NCI-H1694 (cell line): ENCODE data around the gene SIT1.
"Not testable (repeated sequence)": the region's sequence is repeated elsewhere in the genome, so short reads cannot be mapped to it uniquely, and the experiment has no call there.

Source experiments
- DNase-seq: peaks from one replicate; lab custom pipeline; 2025; lab: John Stamatoyannopoulos, UW

SIT1 gene

DNA sequence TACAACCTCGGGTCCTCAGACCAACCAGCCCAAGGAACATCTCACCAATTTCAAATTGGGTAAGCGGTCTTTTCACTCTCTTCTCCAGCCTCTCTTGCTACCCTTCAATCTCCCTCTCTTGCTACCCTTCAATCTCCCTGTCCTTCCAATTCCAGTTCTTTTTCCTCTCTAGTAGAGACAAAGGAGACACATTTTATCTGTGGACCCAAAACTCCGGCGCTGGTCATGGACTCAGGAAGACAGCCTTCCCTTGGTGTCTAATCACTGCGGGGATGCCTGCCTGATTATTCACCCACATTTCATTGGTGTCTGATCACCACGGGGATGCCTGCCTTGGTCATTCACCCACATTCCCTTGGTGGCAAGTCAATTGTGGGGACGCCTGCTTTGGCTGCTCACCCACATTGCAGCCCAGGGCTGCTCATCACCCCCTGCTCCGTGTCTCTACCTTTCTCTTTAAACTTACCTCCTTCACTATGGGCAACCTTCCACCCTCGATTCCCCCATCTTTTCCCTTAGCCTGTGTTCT, 13.2 kb downstream of the SIT1 start:
- not testable (repeated sequence) for DNase-seq

GRCh38 chr9:35636877-35637246, 13.9 kb downstream of the SIT1 start:
- DNase-seq = not testable (repeated sequence)

GRCh38 chr9:35636135-35636876, 14.4 kb downstream of the SIT1 start:
- no peak for DNase-seq

DNA sequence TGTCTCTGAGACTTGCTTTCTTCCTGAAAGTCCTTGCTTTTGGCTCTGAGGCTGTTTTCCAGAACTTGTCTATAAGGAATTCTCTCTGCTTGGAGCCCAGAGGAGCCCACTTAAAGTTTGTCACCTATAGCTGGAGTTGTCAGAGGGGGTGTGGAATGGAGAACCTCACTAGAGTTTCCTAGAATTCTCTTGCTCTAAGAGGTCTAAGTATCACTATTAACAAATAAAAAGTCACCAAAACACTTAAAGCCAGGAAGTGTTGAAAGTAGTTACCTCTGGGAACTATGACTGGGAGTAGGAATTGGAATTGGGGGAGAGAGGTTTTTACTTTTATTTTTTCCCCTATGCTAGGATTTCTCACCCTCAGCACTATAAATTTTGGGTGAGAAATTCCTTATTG, 15.0 kb downstream of the SIT1 start:
- DNase-seq = no peak

- DNase-seq = no peak
Measured at GRCh38 chr9:35629597-35629996, 21.1 kb downstream of the SIT1 start.

GRCh38 chr9:35628389-35628991, 22.2 kb downstream of the SIT1 start:
- no peak for DNase-seq

DNA sequence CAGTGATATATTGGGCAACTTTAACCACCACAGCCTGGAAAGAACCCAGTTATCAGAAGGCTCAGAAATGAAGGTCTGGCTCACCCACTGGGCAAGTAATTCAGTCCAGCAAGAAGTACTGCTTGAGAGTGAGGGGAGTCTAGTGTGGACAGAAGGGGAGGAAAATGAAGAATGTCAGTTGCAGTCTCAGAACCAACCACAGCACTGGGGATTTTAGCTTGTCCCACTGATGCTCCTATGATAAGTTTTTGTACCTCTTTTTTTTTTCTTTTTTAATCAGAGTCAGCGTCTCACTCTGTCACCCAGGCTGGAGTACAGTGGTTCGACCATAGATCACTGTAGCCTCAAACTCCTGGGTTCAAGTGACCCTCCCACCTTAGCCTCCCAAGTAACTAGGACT, 23.2 kb downstream of the SIT1 start:
- no peak for DNase-seq

DNA sequence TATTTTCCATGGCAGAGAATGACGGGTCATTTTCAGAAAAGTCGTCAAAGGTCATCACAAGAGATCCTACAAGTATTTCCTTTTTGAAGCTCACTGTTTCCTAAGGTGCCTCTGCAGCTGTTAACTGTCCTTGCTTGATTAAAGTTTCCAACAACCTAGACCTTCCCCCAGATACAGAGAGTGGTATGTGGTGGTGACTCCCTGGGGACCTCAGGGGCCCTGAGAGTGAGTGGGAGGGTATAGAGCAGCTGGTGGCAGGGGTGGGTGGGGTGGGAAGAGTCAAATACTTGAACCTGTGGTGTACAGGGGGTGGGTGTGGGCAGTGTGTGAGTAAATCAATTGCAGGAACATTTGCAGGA, 31.0 kb downstream of the SIT1 start:
- no peak for DNase-seq

DNA sequence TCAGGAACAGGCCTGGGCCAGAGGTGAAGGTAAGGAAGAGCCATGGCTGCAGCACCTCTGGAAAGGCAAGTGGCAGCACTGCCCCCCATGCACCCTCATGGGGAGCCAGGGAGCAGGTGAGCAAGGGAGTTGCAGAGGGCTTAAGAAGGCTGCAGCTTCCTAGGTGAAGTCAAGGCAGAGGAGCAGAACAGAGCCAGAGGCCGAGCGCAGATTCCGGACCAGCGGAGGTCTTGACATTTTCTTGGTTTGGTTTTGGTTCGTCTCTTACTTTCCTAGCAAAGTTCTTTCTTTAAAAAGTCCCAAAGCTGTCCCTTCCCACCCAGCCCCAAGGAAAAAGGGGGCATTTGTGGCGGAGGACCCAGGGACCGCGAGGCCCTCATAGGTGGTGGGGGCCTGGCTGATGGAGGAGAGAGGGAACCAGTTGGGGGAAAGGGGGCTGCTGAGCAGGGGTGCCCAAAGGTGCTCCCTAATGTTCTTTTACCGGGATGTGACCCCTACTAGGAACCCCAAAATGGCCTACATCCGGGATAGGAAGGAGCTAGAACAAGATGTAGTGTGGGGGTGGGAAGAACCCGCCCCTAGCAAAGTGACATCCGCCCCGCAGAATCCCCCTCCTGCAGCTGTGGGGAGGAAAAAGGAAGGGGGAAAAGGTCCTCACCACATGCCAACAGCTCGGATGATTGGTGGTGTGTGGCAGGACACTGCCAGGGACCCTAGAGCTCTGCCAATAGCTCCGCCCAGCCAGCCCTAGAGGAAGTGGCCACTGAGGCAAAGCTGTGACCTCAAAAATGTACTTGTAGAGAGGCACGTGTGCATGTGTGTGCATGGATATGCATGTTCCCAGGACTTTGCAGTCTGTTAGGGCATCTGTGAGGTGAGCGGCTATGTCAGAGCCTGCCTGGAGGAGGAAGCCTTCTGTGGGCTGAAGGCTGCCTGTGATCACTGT, 31.6 kb downstream of the SIT1 start:
- no peak for DNase-seq

GRCh38 chr9:35618325-35618727, 32.4 kb downstream of the SIT1 start, which contains the start of gene CD72:
Gene CD72 (minus strand): TSS chr9:35618413. CDS start chr9:35618303, 110 bp downstream.
- DNase-seq = peak; percentile 19

DNA sequence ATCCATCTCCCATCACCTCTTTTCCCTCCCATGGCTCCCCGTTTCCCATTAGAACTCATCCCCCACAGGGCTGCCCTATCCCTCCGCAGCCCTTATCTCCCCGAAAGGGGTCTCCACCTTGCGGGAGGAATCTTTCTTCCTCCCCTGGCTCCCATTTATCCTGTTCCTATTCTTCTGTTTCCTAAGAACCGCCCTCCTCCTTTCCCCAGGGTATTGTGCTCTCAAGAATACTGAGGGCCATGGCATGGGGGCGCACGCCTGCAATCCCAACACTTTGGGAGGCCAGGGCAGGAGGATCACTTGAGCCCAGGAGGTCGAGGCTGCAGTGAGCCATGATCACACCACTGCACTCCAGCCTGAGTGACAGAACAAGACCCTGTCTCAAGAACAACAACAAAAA, 33.2 kb downstream of the SIT1 start:
- no peak for DNase-seq

DNA sequence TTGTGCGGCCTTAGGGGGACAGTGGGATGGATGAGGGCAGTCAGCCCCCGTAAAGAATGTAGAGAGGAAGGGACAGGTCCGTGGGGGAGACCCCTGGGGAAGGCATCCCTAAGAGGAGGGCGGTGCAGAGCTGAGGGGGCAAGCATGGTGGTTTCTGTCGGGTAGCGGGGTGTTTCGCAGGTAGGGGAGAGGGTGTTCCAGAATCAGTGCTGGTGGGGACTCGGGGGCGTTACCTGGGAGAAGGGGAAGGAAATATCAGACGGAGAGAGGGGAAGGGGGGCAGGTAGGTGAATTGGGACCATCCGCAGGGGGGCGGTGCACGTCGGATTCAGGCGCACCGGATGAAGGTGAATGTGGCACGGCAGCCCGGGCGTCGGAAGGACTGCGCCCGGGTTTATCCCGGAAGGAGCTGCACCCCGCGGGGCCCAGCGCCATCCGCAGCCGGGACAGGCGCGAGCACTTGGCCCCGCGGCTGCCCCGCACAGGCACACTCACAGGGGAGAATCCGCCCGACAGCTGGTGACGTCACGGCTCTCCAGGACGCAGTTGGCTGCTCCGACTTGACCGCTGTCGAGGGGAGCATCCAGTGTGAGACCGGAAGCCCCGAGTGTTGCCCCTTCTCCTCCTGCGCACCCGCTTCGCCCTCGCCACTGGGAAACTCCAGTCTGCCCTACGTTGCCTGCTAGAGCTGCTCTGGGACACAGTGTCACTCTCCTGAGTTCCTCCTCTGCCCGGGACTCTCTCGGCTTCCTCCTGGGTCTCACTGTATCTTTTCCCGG, 33.9 kb downstream of the SIT1 start:
- no peak for DNase-seq

DNA sequence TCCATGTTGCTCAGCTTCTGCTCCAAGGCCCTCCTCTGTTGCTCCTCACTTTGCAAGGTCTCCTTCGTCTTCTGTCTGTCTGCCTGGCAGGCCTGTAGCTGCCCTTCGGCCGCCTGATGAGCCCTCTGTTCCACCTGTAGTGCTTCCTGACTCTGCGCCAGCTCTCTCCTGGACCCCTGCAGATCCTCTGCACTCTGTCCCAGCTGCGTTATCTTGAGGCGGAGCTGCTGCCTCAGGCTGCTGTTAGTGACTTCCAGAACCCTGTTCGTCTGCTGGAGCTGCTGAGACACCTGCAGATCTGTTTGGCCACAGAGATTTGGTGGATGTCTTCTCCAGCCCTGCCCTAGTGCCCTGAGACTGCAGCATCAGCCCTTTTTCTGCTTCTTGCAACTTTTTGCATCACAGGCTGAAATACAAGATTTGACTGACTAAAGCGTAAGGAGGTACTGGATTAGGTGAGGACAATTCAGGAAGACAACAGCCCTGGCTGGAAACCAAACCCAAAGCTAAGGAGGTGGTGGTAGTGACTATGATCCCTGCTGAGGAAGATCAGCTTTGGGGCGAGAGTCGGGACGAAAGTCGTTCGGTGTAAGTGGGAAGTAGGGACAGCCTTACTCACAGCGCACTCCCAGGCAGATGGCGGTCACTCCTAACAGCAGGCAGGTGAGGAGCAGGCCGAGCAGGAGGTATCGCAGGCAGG, 34.6 kb downstream of the SIT1 start:
- no peak for DNase-seq

- no peak for DNase-seq
Measured at GRCh38 chr9:35612843-35613242, 37.9 kb downstream of the SIT1 start.

DNA sequence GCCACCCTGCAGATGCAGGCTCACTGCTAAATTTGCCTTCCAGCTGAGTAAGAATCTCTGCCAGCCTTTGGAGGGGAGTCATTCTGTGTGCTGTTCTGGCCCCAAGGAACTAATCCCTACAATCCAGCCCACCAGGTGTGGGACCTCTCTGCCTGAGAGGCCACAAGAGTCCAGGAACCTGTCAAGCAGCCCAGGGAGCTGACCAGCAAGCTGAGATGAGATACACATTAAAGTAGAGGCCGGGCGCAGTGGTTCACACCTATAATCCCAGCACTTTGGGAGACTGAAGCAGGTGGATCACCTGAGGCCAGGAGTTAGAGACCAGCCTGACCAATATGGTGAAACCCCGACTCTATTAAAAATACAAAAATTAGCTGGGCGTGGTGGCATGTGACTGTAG, 38.7 kb downstream of the SIT1 start:
- DNase-seq = not testable (repeated sequence)

DNA sequence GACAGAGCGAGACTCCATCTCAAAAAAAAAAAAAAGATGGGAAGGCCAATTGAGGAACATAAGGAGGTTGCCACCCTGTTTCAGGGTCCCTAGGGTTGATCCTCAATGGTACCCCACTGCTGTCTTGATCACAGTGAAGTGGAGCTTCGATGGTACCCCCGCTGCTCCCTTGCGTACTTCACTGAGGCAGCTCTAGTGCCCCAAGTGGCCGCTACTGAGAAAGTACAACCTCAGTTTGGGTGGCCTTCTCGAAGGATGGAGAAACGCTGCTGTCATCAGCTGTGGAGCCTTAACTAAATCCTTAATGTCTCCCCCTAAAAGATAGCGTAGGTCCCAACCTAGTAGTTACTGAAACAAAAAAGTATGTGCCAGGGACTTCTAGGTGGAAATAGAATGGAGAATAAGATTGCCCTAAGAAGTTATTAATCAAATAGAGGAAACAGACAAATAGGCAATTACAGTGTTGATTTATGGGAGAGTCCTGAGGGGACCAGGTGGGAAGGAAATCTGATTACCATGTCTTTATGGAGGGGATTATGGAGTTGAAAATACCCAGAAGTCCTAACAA, 39.4 kb downstream of the SIT1 start:
- peak; percentile 26 for DNase-seq

DNA sequence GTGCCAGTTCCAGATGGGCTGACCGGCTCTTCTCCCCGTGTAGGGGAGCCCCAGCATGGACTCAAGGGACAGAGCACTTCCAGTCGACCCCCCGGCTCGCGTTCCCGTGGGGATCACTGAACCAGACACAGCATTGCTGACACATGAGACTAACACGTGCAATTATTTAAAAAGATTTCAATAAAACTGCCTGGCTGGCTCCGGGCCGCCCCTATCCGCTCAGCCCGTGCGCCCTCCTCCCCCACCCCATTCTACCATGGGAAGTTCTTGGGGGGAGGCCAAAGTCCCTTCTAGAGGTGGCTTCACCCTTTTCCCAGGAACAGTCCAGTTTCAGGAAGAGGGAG, 40.9 kb downstream of the SIT1 start:
- no peak for DNase-seq

DNA sequence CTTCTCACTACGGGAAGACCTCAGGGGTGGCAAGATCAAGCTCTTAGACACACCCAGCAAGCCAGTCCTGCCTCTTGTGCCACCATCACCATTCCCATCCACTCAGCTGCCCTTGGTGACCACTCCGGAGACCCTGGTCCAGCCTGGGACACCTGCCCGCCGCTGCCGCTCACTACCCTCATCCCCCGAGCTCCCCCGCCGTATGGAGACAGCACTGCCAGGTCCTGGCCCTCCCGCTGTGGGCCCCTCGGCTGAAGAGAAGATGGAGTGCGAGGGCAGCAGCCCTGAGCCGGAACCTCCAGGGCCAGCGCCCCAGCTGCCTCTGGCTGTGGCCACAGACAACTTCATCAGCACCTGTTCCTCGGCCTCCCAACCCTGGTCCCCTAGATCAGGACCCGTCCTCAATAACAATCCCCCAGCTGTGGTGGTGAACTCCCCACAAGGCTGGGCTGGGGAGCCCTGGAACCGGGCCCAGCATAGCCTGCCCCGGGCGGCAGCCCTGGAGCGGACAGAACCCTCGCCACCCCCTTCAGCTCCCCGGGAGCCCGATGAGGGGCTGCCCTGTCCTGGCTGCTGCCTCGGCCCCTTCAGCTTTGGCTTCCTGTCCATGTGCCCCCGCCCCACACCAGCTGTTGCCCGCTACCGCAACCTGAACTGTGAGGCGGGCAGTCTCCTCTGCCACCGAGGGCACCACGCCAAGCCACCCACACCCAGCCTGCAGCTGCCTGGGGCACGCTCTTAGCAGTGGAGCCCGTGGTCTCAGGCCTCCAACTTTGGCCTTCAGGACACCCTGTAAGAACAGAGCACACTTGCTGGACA, 41.5 kb downstream of the SIT1 start:
- DNase-seq = no peak

DNA sequence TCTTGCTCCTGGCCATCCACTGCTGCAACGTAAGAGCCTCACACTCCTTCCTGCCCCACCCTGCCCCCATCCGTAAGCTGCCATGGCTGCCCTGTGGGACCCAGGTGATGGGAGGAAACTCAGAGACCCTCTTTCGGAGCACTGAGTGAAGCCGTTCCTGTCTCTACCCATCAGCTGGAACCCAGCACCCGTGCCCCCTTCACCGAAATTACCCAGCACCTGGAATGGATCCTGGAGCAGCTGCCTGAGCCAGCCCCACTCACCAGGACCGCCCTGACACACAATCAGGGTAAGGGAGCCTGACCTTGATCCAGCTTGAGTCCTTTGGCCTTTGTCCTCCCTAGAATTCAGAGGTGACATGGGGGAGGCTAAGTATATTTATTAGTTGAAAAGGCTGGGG, 42.5 kb downstream of the SIT1 start:
- no peak for DNase-seq

DNA sequence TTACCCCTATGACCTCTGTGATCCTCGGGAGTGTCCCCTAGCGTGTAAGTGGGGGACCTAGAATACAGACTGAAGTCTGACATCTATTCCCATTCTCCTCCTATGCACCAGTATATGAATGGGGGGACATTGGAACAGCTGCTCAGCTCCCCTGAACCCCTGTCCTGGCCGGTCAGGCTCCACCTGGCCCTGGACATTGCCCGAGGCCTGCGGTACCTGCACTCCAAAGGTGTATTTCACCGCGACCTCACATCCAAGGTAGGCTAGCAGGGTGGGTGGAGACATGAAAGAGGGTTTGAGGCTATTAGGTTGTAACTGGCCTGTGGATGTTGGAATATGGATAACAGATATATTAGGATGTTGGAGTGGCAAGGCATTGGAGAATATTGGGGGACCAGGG, 44.0 kb downstream of the SIT1 start:
- no peak for DNase-seq
